NCI-H2029 (cell line): ENCODE data around the gene RPL36.

ENCODE experiments used
- DNase-seq: peaks from one replicate; lab custom pipeline; 2025; lab: John Stamatoyannopoulos, UW

Gene RPL36

DNA sequence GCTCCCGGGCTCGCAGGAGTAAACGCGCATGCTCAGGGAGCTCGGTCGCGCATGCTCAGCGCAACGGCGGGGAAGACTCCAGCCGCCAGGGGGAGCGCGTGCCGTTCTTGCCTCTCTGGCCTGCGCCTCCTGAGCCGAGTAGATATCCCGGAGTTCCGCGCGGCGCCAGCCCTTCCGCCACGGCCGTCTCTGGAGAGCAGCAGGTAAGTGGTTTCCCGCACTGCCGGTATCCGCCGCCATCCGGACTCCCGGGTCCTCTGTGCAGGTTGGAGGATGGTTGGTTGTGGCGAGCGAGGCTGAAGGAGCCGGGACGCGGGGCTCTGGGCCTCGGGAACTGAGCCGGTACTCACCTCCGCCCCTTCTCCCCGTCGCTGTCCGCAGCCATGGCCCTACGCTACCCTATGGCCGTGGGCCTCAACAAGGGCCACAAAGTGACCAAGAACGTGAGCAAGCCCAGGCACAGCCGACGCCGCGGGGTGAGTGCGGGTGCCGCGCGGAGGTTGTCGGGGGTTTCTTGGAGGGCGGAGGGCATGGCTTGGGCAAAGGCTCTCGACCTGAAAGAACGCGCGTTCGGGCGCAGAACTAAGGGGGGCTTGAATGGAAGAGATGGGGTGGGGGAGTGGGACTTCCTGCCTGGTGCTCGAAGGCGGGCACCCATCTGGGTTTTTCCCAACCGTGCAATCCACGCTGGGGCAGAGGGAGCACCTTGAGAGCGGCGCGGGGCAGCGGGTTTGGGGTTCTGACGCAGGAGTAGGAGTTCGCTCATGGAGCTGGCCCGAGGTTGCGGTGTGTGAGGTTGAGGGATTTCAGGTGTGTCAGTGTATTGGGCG lies at the start of gene RPL36:
Gene RPL36 (plus strand): TSS at position 171 of the 830 bp plus-strand sequence. CDS start 213 bp downstream, at position 384.
- peak; percentile 95 for DNase-seq

GRCh38 chr19:5641171-5641570 lies 48.9 kb upstream of the RPL36 start:
- DNase-seq, result no peak

DNA sequence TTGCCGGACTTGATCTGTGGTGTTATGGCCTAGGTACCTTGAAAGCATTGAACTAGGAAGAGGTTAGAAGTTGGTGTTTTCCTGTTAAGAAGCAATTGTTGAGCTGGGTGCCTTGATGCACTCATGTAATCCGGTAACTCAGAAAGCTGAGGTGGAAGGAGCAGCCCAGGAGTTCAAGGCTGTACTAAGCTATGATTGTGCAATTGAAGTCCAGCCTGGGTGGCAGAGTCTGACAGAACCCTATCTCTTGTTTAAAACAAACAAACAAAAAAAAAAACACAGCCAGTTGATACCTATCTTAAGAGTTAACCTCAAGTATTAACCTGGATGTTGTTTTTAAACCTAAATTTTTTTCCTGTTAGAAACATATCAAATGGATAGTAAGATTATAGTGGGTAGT lies 47.9 kb upstream of the RPL36 start:
- no peak for DNase-seq

- DNase-seq, result no peak
These were observed 47.0 kb upstream of the RPL36 start for GRCh38 chr19:5643060-5643459.

DNA sequence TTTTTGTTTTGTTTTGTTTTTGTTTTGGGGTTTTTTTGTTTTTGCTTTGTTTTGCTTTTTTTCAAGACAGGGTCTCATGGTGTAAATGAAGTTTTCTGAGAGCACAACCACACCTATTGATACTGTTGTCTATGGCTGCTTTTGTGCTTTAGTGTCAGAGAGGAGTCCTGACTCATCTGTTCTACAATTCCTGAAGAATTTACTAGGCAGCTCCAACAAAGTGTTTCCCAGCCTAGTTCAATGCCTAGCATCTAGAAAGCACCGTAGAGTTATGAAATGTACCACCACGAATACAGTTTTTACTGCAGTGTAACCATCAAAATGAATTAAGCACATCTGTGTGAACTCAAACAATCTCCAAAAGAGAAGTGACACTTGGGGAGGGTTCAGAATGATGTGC lies 46.1 kb upstream of the RPL36 start:
- DNase-seq, result no peak

- peak; percentile 34 for DNase-seq
These were observed 44.7 kb upstream of the RPL36 start for GRCh38 chr19:5645409-5645808.

DNA sequence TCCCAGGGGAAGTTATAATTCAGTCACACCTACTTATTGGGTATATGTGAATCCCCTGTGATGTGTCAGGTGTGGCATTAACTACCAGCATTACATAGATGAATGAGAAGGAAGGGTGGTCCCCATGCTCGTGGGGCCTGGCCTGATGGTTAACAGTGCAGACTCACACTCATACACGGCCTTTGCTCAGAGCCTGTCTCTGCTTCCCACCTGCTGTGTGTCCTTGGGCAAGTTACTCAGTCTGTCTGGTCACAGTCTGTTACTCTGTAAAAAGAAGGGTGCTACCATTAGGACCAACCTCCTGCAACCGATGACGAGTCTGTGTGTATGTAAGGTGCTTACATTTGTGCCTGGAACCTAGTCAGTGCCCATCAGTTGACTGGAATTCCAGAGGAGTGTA lies 43.4 kb upstream of the RPL36 start:
- DNase-seq, result no peak

DNA sequence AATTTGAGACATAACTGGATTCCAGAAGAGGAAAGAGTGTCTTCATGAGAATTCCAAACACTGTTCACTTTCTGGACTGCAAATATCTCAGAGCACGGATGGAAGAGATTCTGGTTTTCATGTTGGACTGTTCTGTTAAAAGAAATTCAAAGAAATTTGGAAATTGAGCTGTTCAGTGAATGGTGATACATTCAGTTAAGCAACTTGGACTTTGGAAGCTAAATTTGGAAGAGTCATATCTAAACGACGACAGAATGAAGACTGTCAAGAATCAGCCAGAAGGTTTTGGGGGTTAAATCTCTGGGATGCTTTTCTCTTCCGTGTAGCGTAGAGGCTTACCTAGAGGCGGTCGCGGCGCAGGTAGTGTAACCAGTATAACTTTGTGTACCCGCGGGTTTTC lies 41.6 kb upstream of the RPL36 start:
- no peak for DNase-seq

GRCh38 chr19:5651361-5651760 lies 38.7 kb upstream of the RPL36 start:
- DNase-seq, result no peak

DNA sequence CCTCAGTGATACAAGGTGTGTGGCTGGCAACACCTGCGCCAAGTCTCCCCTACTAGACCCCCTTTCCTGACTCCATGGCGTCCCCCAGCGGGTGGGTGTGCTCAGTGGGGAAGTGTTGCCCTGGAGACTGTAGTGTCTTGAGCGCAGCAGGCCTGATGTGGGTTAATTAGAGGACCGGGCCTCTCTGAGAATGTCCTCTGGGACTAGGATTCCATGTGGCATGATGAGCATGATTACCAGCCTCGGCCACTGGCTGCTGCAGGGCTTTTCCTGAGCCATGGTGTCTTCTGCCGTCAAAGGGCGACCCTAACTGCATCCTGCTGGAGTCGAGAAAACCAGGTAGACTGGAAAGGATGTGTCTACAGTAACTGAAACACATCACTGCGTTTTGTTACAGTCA lies 37.8 kb upstream of the RPL36 start:
- no peak for DNase-seq

DNA sequence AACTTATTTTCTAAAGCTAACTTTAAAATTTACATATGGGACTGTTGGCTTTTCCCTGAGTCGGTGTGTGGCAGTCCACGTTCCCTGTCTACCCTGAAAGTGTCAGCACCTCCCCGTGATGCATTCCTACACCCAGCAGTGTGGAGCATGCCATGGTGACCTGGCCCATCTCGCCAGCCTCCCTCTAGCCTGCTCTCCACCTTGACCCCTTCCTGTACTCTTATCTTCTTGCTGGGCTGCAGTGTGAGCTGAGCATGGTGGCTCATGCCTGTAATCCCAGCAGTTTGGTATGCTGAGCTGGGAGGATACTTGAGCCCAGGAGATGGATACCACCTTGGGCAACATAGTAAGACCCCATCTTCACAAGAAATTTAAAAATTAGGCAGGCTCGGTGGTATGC lies 35.2 kb upstream of the RPL36 start:
- DNase-seq, result no peak

DNA sequence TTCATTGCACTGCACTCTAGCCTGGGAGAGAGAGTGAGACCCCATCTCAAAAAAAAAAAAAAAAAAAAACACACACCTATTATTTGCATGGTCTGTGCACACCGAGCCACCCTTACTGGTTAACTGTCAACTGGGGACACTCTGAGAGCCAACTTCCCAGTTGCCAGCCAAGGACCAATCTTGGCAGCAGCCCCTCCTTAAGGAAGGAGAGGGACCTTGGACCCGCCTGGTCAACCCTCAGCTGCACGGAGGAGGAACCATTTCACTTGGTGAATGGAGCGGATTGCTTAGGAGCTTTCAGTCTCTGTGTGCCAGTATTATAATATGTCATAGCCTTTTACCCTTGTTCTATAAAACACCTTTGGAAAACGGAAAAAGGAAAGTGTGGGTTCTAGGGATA lies 34.7 kb upstream of the RPL36 start:
- no peak for DNase-seq

- DNase-seq, result no peak
These were observed 28.6 kb upstream of the RPL36 start for GRCh38 chr19:5661483-5661882.

DNA sequence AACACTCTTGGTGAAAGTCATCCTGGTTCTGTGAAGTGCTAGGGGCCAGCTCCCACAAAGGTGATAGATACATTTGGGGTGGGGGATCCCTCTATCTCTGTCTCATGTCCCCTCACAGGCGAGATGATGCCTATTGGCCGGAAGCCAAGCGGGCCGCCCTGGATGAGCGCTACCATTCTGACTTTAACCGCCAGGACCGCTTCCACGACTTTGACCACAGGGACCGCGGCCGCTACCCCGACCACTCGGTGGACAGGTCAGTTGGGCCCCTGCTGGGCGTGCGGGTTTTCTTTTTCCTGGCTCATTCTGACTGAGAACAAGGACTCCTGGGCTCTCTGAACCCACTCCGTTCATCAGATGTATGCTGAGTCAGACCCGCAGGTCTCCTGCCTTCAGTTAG lies 26.2 kb upstream of the RPL36 start:
- no peak for DNase-seq

- no peak for DNase-seq
These were observed 25.6 kb upstream of the RPL36 start for GRCh38 chr19:5664515-5664914.

GRCh38 chr19:5665781-5666513 lies 24.1 kb upstream of the RPL36 start:
- DNase-seq, result no peak

GRCh38 chr19:5666921-5667610 lies 23.0 kb upstream of the RPL36 start:
- no peak for DNase-seq

DNA sequence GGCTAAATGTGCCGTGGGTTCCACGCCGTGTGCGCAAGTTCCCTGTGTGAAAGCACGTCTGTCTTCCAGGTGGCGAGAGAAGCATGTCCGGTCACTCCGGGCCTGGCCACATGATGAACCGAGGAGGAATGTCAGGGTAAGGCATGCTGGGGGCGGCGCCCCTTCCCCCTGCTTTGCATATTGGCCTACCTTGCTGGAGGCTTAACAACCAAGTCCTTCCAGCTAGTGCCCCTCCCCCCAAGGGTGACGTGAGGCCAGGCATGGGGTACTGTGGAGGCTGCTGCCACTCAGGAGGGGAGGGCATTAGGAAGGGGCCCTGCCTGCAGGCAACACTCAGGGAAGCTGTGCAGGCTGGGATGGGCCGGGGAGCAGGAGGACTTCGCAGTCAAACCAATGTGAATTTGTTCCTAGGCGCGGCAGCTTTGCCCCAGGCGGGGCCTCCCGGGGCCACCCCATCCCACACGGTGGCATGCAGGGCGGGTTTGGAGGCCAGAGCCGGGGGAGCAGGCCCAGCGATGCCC lies 22.3 kb upstream of the RPL36 start:
- DNase-seq, result no peak

GRCh38 chr19:5669212-5669611 lies 20.9 kb upstream of the RPL36 start:
- DNase-seq, result no peak

GRCh38 chr19:5671600-5671999 lies 18.5 kb upstream of the RPL36 start:
- no peak for DNase-seq

DNA sequence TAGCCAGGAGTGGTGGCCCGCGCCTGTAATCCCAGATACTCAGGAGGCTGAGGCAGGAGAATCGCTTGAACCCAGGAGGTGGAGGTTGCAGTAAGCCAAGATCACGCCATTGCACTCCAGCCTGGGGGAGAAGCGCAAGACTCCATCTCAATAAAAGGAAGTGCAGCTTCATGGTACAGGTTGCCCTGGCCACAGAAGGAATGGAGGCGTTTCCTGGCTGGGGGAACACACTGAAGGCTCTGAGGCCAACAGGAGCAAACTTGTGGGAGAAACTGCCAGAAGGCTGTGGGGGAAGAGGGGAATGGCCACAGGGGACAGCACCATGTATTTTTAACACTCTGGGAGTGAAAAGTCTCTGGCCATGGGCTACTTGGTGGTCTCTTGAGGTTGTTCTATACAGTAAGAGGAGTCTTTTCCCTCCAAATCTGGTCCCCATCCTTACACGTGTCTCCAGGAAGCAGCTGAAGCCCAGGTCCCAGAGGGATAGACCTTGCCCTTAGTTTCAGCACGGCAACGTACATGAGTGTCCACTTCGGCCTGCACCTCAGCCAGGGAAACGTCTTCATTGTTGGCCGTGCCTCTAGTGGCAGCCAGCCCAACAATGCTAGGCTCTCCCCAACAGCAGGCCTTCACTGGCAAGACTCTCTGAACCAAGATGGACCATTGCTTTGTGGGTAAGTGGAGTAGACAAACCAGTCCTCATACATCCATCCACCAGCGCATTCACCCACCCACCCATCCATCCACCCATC lies 17.2 kb upstream of the RPL36 start:
- DNase-seq, result no peak

DNA sequence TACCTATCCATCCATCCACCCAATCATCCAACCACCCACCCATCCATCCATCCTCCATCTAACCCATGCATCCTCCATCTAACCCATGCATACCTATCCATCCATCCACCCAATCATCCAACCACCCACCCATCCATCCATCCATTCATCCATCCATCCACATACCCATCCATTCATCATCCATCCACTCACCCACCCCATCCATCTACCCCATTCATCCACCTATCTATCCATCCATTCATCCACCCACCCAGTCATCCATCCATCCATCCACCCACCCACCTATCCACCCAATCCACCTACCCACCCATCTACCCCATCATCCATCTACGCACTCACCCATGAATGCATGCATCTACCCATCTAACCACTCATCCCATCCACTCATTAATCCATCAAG lies 16.3 kb upstream of the RPL36 start:
- DNase-seq, result no peak
